Esophagus muscularis mucosa (tissue), 4 donors: ENCODE data around the gene MAN1C1.

Source experiments
- EP300 ChIP-seq: sonication (generic); formaldehyde crosslinking; IDR thresholded peaks from one replicate; pipeline ENCODE4 v1.6.1; 2017; ENCODE audit warnings: antibody characterized with exemption
- POLR2A ChIP-seq: fragments of 450-650 bp; IDR thresholded peaks from one replicate; pipeline ENCODE4 v1.6.1; 2017; ENCODE audit warnings: antibody characterized with exemption, moderate library complexity, mild to moderate bottlenecking, low read depth
- POLR2AphosphoS5 ChIP-seq, 2 donors: sonication (generic); formaldehyde crosslinking; IDR thresholded peaks; one replicate each; pipeline ENCODE4 v1.6.1; 2017; ENCODE audit warnings: antibody characterized with exemption in 2 of 2
- TF ChIP-seq, protein P1 (sequence below), 3 experiments: fragments of 200-600 bp in 2 of 3; fragments of 450-650 bp in 1 of 3; sonication (generic) in 2 of 3; IDR thresholded peaks; one replicate each; pipeline ENCODE4 v1.5.1; 2017 to 2019; ENCODE audit warnings: antibody characterized with exemption in 3 of 3, mild to moderate bottlenecking in 2 of 3, moderate library complexity in 1 of 3

DNA sequence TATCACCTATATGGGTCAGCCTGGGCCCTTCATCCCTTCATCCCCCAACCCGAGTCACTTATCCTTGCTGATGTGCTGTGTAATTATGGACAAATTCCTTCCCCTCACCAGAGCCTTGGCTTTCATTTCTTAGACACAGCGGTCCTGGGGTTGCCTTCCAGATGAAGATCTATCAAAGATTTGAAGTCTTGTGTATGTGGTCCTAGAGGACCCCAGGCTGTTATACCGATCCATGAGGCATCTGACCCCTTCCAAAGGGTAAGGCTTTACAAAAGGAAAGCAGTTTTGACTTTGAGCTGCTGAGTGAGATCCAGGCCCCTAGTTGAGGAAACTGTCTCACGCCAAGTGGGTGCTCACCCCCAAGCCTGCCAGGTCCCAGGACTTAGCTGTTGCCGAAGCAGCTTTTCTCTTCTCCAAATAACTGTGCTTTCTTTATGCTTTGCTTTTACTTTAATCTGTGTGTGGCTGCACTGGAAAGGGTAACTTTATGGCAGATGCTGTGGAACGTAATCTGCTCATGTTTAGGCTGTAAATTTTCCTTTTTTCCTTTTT is 37.6 kb downstream of the MAN1C1 start:
- no peak for TF ChIP-seq POLR2A
- TF ChIP-seq, protein P1, sequence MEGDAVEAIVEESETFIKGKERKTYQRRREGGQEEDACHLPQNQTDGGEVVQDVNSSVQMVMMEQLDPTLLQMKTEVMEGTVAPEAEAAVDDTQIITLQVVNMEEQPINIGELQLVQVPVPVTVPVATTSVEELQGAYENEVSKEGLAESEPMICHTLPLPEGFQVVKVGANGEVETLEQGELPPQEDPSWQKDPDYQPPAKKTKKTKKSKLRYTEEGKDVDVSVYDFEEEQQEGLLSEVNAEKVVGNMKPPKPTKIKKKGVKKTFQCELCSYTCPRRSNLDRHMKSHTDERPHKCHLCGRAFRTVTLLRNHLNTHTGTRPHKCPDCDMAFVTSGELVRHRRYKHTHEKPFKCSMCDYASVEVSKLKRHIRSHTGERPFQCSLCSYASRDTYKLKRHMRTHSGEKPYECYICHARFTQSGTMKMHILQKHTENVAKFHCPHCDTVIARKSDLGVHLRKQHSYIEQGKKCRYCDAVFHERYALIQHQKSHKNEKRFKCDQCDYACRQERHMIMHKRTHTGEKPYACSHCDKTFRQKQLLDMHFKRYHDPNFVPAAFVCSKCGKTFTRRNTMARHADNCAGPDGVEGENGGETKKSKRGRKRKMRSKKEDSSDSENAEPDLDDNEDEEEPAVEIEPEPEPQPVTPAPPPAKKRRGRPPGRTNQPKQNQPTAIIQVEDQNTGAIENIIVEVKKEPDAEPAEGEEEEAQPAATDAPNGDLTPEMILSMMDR (IDR thresholded peaks at IDR 0.05), result no peak
- TF ChIP-seq POLR2AphosphoS5 (IDR thresholded peaks at IDR 0.05), result no peak
- TF ChIP-seq EP300, result no peak
